Mammary epithelial cell (primary cell): ENCODE measurements around the gene RSU1.

Experiments used
- CTCF ChIP-seq, 2 donors: IDR thresholded peaks in 1 of 2; conservative IDR thresholded peaks in 1 of 2; 2 replicates each; pipeline ENCODE4 v1.5.1; 2011 to 2012; ENCODE audit warnings: inconsistent platforms in 2 of 2, low read length in 2 of 2, mild to moderate bottlenecking in 2 of 2, control low read depth in 1 of 2, low read depth in 1 of 2; ENCODE audit not compliant: insufficient read depth in 1 of 2; ENCODE audit errors: extremely low read depth in 1 of 2
- EZH2 ChIP-seq: IDR thresholded peaks from 2 replicates; pipeline ENCODE4 v1.6.1; 2012; ENCODE audit warnings: low read length, inconsistent platforms, borderline replicate concordance

GRCh38 chr10:16761300-16761699 is 55.9 kb downstream of the RSU1 start:
- TF ChIP-seq CTCF (conservative IDR thresholded peaks at IDR 0.05 in 1 of 2, IDR thresholded peaks at IDR 0.05 in 1 of 2; ENCODE audit: extremely low read depth in 1 of 2, insufficient read depth in 1 of 2, low read depth in 1 of 2, low read length in 2 of 2) (no peak), EZH2 (no peak)
